GM10266 (cell line): ENCODE data around the gene TRPM1.

Source experiments
- DNase-seq: peaks from one replicate; pipeline ENCODE4 v3.0.0; 2012; ENCODE audit errors: extremely low spot score
- TF ChIP-seq, protein P1 (sequence below): IDR thresholded peaks from 2 replicates; pipeline ENCODE4 v1.5.1; 2012; ENCODE audit warnings: mild to moderate bottlenecking, low read depth; ENCODE audit not compliant: control insufficient read depth, insufficient read depth; ENCODE audit errors: missing control alignments

Gene TRPM1

DNA sequence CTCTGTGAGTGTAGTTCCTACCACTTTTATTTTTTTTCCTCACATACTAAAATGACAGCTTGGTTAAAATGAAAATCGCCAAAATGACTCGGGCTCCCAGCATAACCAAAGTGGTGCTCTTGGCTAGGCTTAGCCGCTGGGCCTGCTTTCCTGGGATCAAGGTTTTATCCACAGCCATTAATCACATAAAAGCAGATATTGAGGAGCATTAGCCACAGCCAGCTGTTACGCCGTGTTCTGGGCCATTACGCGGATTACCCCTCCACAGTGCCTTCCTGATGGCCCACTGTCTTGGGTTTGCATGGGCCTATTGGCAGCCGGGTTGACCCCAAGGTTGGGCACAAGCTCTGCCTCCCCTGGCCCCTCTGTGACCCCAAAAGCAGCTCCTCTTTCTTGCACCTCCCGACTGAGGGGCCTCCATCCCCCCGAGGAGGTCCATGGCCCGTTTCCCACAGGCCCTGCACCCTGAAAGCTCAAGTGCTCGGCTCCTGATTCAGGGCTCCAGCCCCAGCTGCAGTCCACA is 30.4 kb upstream of the TRPM1 start:
- TF ChIP-seq, protein P1, sequence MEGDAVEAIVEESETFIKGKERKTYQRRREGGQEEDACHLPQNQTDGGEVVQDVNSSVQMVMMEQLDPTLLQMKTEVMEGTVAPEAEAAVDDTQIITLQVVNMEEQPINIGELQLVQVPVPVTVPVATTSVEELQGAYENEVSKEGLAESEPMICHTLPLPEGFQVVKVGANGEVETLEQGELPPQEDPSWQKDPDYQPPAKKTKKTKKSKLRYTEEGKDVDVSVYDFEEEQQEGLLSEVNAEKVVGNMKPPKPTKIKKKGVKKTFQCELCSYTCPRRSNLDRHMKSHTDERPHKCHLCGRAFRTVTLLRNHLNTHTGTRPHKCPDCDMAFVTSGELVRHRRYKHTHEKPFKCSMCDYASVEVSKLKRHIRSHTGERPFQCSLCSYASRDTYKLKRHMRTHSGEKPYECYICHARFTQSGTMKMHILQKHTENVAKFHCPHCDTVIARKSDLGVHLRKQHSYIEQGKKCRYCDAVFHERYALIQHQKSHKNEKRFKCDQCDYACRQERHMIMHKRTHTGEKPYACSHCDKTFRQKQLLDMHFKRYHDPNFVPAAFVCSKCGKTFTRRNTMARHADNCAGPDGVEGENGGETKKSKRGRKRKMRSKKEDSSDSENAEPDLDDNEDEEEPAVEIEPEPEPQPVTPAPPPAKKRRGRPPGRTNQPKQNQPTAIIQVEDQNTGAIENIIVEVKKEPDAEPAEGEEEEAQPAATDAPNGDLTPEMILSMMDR, result no peak
- no peak for DNase-seq

DNA sequence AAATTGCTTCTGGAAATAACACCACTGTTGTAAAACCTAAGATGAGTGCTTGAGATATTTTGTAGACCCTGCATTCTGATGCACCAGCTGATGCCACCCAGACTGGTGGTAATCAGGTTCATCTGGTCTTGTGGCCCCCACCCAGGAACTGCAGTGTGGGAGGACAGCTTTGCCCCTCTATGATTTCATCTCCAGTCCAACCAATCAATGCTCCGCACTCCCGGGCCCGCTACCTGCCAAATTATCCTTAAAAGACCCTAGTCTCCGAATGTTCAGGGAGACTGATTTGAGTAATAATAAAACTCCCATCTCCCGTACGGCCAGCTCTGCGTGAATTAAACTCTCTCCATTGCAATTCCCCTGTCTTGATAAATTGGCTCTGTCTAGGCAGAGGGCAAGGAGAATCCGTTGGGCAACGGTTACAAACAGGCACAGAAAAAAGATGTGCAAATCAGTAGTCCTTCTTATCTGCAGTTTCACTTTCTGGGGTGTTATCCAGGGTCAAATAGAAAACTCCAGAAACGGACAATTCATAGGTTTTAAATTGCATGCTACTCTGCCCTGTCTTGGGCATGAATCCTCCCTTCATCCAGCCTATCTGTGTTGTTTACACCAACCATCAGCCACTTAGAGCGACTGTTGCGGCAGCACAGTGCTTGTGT is 29.2 kb upstream of the TRPM1 start:
- DNase-seq, result no peak
- TF ChIP-seq, protein P1, result no peak

DNA sequence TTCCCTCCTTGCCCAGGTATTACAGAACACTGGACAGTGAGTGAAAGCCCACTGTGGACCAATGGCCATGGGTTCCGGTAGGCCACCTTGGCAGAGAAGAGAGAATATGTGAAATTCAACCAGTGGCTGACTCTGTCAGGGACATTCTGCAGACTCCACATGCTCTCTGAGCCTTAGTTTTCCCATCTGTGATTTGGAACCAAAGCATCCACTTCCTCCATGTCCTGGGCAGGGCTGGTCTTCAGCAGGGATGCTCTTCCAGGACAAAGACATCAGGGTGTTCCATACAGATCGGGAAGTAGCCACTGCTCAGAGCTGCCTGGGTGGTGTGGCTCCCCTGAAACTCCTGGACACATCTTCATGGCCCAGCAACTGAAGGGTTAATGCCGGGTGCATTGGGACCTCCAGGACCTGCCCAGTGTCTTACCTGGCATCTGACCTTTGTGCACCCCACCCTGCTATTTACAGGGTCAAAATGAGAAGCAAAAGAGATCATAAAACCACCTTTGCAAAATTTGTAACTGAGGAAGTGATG is 28.3 kb upstream of the TRPM1 start:
- TF ChIP-seq, protein P1, result no peak
- no peak for DNase-seq

DNA sequence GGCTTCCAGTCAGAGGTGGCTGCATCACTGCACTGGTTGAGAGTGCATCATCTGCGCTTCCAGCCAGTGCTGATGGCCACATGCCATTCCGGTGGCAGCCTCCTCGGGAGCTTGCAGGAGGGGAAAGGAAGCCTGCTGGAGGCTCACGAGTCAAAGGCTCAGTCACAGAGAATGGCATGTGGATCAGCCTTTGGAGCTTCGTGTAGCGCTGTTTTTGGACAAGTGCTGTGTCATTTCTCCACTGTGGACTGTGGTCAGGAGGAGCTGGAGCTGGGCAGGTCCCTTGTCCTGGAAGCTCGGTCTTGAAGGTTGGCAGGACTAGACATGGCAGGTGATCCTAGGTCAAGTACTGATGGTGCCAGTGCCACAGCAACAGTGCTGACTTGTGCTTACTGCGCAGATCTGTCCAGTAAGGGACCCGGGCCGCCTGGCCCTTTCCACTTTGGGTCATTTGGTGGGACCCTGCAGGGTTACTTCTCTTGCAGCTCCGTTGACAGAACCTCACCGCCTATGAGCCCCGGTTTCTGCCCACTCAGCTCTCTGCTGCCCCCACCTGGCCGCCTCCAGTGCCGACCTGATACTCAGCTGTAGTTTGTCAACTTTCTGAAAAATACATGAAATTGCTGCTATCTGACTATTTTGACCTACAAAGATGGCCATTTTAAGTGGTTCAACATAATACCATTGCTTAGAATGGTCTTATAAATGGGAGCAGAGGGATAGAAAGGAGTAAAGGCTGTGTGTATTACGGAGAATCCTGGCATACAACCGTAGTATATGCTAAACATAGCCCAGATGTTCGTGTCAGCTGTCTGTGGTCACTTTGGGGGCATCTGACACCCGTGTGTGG is 27.6 kb upstream of the TRPM1 start:
- peak; percentile 69 for DNase-seq
- TF ChIP-seq, protein P1, result peak; percentile 97

DNA sequence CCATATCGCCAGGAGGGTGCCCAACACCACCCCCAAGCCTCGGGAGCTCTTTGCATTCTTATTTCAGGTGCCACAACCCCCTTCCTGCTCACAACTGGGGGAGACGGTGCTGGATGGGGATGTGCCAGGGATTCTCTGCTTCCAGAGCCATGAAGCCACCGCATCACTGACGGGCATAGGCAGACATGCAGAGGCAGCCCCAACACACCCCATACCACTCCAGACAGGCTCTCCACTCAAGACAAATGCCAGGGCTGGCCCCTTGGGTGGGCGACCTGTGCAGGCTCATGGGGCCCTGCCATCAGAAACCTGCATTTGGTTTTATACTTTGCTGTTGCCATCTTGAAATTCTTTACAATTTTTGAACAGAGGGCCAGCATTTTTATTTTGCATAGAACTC is 27.0 kb upstream of the TRPM1 start:
- TF ChIP-seq, protein P1, result no peak

DNA sequence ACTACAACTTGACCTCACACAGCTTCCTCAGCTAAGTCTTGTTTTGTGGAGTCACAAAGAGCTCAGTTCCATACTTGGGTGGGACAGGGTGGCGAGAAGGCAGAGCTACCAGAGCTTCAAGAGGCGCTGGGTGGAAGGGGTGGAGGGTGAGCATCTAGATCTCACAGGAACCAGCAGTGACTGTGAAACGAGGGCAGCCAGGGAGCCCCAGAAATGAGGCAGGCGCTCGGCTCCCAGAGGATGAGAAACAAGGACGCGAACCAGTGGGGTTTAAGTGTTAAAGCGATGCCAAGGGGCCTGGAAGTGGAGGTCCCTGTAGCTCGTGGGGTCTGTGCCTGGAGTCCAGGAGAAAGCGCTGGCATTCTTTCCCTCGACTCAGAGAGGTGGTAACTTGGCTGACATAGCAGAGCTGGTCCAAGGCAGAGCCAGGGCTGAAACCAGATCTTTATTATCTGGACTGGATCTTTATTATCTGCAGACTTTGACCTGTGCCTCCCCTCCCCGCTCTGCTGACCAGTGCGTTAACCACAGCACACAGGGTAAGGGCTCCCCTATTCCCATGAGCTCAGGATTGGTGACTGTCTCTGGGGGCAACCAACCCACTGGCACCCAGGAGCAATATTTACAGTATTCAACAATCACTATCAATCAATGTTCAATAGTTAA is 26.2 kb upstream of the TRPM1 start:
- TF ChIP-seq, protein P1, result no peak
- DNase-seq, result no peak

More for the DNA sequence above, 27.0 kb upstream of the TRPM1 start:
- DNase-seq, result no peak

DNA sequence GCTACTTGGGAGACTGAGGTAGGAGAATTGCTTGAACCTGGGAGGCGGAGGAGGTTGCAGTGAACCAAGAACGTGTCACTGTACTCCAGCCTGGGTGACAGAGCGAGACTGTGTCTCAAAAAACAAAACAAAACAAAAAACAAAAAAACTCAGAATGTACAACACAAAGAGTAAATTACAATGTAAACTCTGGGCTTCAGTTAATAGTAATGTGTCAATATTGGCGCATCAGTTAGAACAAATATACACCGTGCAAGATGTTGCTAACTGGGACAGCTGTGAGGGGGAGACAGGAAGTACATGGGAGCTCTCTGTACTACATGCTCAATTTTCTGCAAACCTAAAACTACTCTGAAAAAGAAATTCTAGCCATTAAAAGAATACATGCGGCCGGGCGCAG is 23.5 kb upstream of the TRPM1 start:
- no peak for DNase-seq
- TF ChIP-seq, protein P1, result no peak
